A549 treated with GW870086 at 1 μM for 4 hours (cell line): Measurements from ENCODE around the gene NOSIP. TPM values are rescaled to one million over a fixed set of nuclear protein-coding genes. Genes with fewer than 3 reads are reported as not detected.

Experiments
- total RNA-seq: library from RNA; stranded (reverse); fragments of 200-300 nt; extraction: Qiagen RNA extraction; gene quantifications from 5 replicates; pipeline ENCODE4 v1.2.3, GENCODE V29; 2022; ENCODE audit warnings: low read depth

The NOSIP gene, protein sequence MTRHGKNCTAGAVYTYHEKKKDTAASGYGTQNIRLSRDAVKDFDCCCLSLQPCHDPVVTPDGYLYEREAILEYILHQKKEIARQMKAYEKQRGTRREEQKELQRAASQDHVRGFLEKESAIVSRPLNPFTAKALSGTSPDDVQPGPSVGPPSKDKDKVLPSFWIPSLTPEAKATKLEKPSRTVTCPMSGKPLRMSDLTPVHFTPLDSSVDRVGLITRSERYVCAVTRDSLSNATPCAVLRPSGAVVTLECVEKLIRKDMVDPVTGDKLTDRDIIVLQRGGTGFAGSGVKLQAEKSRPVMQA
- total RNA-seq = 91.1 to 111 TPM (median 104 TPM) in 5 replicates

DNA sequence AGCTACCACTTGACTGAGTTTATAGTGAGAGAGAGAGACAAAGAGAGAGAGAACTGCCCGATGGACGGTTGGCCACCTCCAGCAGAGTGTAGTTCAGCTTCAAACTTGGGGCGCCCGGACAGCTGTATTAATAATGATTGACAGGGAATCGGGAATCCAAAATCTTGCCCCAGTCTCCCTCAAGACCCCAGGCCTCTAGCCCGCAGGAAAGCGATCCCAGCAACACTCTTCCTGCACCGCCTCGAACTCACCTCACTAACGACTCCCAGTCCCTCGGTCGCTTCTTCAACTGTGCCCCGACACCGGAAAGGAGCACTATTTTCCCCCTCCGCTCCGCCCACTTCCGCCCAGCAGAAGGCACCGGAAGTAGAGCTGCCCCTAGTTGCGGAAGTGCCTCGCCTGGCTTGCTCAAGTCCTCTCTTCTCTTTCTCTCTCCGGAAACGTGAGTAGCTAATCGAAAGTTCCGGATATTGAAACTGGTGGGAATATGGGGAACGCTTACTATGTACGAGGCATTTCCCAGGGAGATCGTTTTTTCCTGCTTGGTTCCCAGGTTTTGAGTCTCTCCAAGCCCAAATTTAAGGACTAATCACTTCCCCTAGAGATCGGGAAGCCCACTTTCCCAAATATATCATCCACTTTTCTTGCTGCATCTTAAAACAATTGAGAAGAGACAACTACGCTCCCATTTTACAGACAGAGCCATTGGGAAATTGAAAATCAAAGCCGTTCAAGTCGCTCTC lies at the start of gene NOSIP:
NOSIP (minus strand) TSS at position 293 of the 743 bp plus-strand sequence. CDS start 19,865 bp downstream, outside the sequence.

GRCh38 chr19:49590971-49591730 lies 10.8 kb upstream of the NOSIP start, which contains the start of gene PRR12:
TSS of gene PRR12 (plus strand) at chr19:49591182. CDS start at chr19:49591655, 473 bp downstream.

DNA sequence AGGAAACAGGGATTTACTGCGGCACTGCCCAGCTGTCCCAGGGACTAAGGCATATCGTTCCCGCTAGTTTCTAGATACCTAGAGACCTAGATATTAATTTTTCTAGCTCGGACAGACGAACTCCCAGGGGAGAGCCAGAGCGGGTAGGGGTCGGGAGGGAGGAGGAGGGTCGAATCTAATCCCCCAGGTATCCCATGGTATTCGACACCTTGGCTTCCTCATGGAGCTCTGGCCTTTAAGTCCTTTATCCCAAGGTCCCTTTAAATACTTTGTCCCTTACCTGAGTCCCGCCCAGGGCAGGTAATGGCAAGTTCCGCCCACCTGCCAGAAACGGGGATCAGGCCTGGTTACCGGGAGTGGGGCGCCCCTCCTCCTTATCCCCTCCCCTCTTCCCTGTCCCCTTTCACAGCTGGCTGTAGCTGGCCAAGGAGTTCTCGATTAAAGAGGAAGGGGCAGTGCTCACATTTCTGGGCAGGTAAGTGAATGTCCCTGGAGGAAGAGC lies 702 bp upstream of the NOSIP start, which contains the start of gene PRRG2:
PRRG2 (plus strand) TSS at position 310 of the 502 bp plus-strand sequence. CDS start 1,904 bp downstream, outside the sequence.

Other genes starting within 250 kb of the NOSIP start
- not detected in 5 replicates for gene CD37, start 245.2 kb downstream of the NOSIP start, total RNA-seq
- 12.6 to 19.1 TPM (median 17.7 TPM) in 5 replicates for gene TEAD2, start 218.1 kb downstream of the NOSIP start, total RNA-seq
- gene DKKL1, start 216.7 kb downstream of the NOSIP start, total RNA-seq = 0.70 to 1.1 TPM (median 0.89 TPM) in 5 replicates
- gene KASH5, start 192.3 kb downstream of the NOSIP start, total RNA-seq = 0.33 TPM in 1 of 5 replicates, not detected in the others
- gene PTH2, start 157.1 kb downstream of the NOSIP start, total RNA-seq = 0.46 TPM in 1 of 5 replicates, not detected in the others
- 0.08 to 0.30 TPM (median 0.14 TPM) in 5 replicates for gene GFY, start 155.2 kb downstream of the NOSIP start, total RNA-seq
- 0.51 to 0.57 TPM (median 0.53 TPM) in 5 replicates for gene SLC17A7, start 139.0 kb downstream of the NOSIP start, total RNA-seq
- gene PIH1D1, start 128.7 kb downstream of the NOSIP start, total RNA-seq = 89.3 to 95.7 TPM (median 93.6 TPM) in 5 replicates
- 19.5 to 25.6 TPM (median 23.9 TPM) in 5 replicates for gene ALDH16A1, start 127.3 kb downstream of the NOSIP start, total RNA-seq
- 0.69 to 1.8 TPM (median 1.4 TPM) in 5 replicates for gene FLT3LG, start 106.3 kb downstream of the NOSIP start, total RNA-seq
- gene RPL13A, start 92.9 kb downstream of the NOSIP start, total RNA-seq = 3,723 to 4,607 TPM (median 4,089 TPM) in 5 replicates
- gene RPS11, start 84.1 kb downstream of the NOSIP start, total RNA-seq = 3,748 to 4,968 TPM (median 3,902 TPM) in 5 replicates
- gene FCGRT, start 67.9 kb downstream of the NOSIP start, total RNA-seq = 21.0 to 33.8 TPM (median 29.8 TPM) in 5 replicates
- 1.2 to 2.3 TPM (median 2.1 TPM) in 5 replicates for gene RCN3, start 52.6 kb downstream of the NOSIP start, total RNA-seq
- 0.45 to 0.95 TPM (median 0.87 TPM) in 5 replicates for gene PRRG2, start 760 bp upstream of the NOSIP start, total RNA-seq
- 28.9 to 36.4 TPM (median 34.4 TPM) in 5 replicates for gene PRR12, start 10.6 kb upstream of the NOSIP start, total RNA-seq
- 112 to 160 TPM (median 157 TPM) in 5 replicates for gene RRAS, start 59.6 kb upstream of the NOSIP start, total RNA-seq
- gene SCAF1, start 61.7 kb upstream of the NOSIP start, total RNA-seq = 47.8 to 68.4 TPM (median 63.0 TPM) in 5 replicates
- gene IRF3, start 85.3 kb upstream of the NOSIP start, total RNA-seq = 85.2 to 107 TPM (median 102 TPM) in 5 replicates
- gene BCL2L12, start 85.4 kb upstream of the NOSIP start, total RNA-seq = 55.5 to 73.8 TPM (median 71.1 TPM) in 5 replicates
- 397 to 431 TPM (median 408 TPM) in 5 replicates for gene PRMT1, start 96.7 kb upstream of the NOSIP start, total RNA-seq
- gene ADM5, start 109.0 kb upstream of the NOSIP start, total RNA-seq = 3.7 to 6.1 TPM (median 5.6 TPM) in 5 replicates
- gene CPT1C, start 110.6 kb upstream of the NOSIP start, total RNA-seq = 10.9 to 14.2 TPM (median 13.2 TPM) in 5 replicates
- gene TSKS, start 182.8 kb upstream of the NOSIP start, total RNA-seq = not detected in 5 replicates
- gene AP2A1, start 186.4 kb upstream of the NOSIP start, total RNA-seq = 43.4 to 57.5 TPM (median 54.4 TPM) in 5 replicates
- 11.6 to 16.0 TPM (median 15.7 TPM) in 5 replicates for gene FUZ, start 232.7 kb upstream of the NOSIP start, total RNA-seq
- gene MED25, start 237.7 kb upstream of the NOSIP start, total RNA-seq = 47.0 to 71.0 TPM (median 64.1 TPM) in 5 replicates